GM12892 (cell line): ENCODE measurements around the gene UBL5.

Source experiments
- POLR2A ChIP-seq: IDR thresholded peaks from 2 replicates; pipeline ENCODE4 v1.6.1; 2011; ENCODE audit warnings: low read depth, low read length, control low read depth
- POLR2AphosphoS5 ChIP-seq: IDR thresholded peaks from 2 replicates; pipeline ENCODE4 v1.6.1; 2011; ENCODE audit warnings: low read depth, low read length, control low read depth
- TAF1 ChIP-seq: IDR thresholded peaks from 2 replicates; pipeline ENCODE4 v1.6.1; 2011; ENCODE audit warnings: low read depth, mild to moderate bottlenecking, control low read depth, low read length, borderline replicate concordance

DNA sequence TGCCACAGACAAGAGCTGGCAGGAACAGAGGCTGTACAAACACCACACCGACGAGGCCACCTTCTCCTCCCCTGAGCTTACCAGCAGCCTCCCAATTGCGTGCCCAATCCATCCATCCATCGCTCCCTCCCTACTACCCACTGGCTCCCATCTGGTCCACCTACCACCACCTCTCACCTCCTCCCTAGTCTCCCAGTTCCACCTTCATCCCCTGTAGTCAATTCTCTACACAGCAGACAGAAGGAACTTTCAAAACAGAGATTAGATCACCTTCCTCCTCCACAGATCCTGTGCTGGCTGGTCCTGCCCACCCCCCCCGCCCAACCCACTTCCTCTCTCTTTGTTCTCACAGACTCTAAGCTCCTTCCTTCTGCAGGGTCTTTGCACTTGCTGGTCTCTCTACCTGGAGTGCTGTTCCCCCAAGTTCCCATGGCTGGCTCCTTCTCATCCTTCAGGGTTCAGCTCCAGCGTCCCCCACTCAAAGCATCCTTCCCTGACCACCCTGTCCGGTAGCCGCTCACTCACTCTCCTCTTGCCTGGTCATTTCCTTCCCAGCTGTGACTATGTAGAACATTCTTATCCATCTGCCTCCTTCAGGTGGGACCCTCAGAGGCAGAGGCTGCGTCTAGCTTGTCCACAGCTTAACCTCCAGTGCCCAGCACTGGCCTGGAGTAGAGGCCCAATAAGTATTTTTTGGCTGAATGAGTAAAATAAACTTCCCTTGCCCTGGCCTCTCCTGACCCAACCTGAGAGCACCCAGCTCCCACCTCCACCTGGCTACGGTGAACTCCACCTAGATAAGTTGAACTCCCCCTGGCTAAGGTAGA is 30.4 kb downstream of the UBL5 start:
- TF ChIP-seq POLR2AphosphoS5 (no peak), TAF1 (no peak), POLR2A (no peak)
